A673 (cell line): ENCODE results near the gene PRPF4.

Experiments used
- EZH2 ChIP-seq: fragments of 200-600 bp; sonication (generic); IDR thresholded peaks from 2 replicates; pipeline ENCODE4 v1.6.1; 2017; ENCODE audit warnings: borderline replicate concordance, low read depth, mild to moderate bottlenecking, mixed read lengths, antibody characterized with exemption, low read length; ENCODE audit not compliant: poor library complexity, severe bottlenecking
- TF ChIP-seq, protein P1 (sequence below): fragments of 300-800, 200-600 bp; sonication (generic); conservative IDR thresholded peaks from 2 replicates; pipeline ENCODE4 v1.5.1; 2017; ENCODE audit warnings: low read depth, mild to moderate bottlenecking, antibody characterized with exemption, low read length, moderate library complexity, mixed read lengths

DNA sequence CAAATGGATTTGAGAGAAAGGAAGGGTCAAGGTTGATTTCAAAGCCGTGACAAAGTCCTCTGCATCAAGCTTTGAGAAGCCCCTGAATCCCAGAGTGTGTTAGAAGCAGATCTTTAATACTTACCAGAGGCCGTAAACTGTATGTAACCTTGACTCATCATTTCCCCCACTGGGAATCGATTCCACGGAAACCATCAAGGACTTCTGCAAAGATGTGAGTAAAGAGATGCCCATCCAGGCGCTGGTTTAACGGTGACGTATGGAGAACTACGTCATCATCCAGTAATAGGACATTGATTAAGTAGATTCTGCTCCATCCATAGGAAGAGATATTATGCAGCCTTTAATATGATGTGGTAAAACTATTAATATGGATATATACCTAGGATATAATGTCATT is 26.1 kb downstream of the PRPF4 start:
- TF ChIP-seq, protein P1, sequence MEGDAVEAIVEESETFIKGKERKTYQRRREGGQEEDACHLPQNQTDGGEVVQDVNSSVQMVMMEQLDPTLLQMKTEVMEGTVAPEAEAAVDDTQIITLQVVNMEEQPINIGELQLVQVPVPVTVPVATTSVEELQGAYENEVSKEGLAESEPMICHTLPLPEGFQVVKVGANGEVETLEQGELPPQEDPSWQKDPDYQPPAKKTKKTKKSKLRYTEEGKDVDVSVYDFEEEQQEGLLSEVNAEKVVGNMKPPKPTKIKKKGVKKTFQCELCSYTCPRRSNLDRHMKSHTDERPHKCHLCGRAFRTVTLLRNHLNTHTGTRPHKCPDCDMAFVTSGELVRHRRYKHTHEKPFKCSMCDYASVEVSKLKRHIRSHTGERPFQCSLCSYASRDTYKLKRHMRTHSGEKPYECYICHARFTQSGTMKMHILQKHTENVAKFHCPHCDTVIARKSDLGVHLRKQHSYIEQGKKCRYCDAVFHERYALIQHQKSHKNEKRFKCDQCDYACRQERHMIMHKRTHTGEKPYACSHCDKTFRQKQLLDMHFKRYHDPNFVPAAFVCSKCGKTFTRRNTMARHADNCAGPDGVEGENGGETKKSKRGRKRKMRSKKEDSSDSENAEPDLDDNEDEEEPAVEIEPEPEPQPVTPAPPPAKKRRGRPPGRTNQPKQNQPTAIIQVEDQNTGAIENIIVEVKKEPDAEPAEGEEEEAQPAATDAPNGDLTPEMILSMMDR = no peak
- no peak for TF ChIP-seq EZH2
